Brain microvascular endothelial cell (primary cell): ENCODE results near the gene HPS4.

ENCODE experiments used
- DNase-seq: peaks from one replicate; pipeline ENCODE4 v3.0.0-alpha.2; 2020
- H3K27ac ChIP-seq: fragments of 250-450 bp; sonication (Bioruptor Pico); 2 replicates; pipeline ENCODE4 v1.5.1; 2020; ENCODE audit warnings: mild to moderate bottlenecking, moderate library complexity
- H3K27me3 ChIP-seq: fragments of 250-450 bp; sonication (Bioruptor Pico); replicated peaks from 2 replicates; pipeline ENCODE4 v1.5.1; 2020; ENCODE audit warnings: mild to moderate bottlenecking
- H3K36me3 ChIP-seq: fragments of 250-450 bp; sonication (Bioruptor Pico); replicated peaks from 2 replicates; pipeline ENCODE4 v1.5.1; 2020; ENCODE audit warnings: mild to moderate bottlenecking
- H3K4me3 ChIP-seq: 2 replicates; pipeline ENCODE4 v1.5.1; 2011; ENCODE audit warnings: low read depth, mild to moderate bottlenecking, control low read depth, low read length, moderate library complexity
- in situ Hi-C: cut with HindIII; loops from 2 replicates; pipeline ENCODE4 v1.10.0; 2017; ENCODE audit warnings: low sequenced_read_pairs, low pct_ligation_motif_present
- TF ChIP-seq, protein P1 (sequence below): IDR thresholded peaks from 2 replicates; pipeline ENCODE4 v1.5.1; 2011; ENCODE audit warnings: low read depth, mild to moderate bottlenecking, moderate library complexity, low read length, control low read depth, inconsistent platforms; ENCODE audit errors: missing control alignments

The HPS4 gene

DNA sequence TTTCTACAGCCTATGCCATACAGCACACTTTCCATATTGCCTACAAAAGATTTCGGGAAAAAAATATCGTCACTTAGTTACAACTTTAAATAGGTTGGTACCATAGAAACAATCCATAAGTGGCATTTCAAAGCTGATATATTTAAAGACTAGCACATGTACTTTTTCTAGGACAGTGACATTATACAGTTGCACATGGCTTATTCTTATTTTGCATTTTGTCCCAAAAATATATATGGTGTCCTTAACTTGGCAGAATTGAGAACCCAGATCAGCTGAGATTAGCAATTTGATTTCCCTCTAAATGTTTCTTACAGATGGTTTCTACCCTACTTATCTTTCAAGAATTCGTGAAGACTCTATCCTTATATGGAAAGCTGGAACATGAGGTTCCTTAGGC, 32.3 kb upstream of the HPS4 start:
- Histone ChIP-seq H3K36me3 (no peaks in the 10 kb centered on the region), H3K27me3 (no peaks in the 10 kb centered on the region), H3K27ac (no peak overlapping the region), H3K4me3 (no peak overlapping the region)
- DNase-seq, result no peak
- TF ChIP-seq, protein P1, sequence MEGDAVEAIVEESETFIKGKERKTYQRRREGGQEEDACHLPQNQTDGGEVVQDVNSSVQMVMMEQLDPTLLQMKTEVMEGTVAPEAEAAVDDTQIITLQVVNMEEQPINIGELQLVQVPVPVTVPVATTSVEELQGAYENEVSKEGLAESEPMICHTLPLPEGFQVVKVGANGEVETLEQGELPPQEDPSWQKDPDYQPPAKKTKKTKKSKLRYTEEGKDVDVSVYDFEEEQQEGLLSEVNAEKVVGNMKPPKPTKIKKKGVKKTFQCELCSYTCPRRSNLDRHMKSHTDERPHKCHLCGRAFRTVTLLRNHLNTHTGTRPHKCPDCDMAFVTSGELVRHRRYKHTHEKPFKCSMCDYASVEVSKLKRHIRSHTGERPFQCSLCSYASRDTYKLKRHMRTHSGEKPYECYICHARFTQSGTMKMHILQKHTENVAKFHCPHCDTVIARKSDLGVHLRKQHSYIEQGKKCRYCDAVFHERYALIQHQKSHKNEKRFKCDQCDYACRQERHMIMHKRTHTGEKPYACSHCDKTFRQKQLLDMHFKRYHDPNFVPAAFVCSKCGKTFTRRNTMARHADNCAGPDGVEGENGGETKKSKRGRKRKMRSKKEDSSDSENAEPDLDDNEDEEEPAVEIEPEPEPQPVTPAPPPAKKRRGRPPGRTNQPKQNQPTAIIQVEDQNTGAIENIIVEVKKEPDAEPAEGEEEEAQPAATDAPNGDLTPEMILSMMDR, result no peak
- in situ Hi-C loops, result no loop called here

DNA sequence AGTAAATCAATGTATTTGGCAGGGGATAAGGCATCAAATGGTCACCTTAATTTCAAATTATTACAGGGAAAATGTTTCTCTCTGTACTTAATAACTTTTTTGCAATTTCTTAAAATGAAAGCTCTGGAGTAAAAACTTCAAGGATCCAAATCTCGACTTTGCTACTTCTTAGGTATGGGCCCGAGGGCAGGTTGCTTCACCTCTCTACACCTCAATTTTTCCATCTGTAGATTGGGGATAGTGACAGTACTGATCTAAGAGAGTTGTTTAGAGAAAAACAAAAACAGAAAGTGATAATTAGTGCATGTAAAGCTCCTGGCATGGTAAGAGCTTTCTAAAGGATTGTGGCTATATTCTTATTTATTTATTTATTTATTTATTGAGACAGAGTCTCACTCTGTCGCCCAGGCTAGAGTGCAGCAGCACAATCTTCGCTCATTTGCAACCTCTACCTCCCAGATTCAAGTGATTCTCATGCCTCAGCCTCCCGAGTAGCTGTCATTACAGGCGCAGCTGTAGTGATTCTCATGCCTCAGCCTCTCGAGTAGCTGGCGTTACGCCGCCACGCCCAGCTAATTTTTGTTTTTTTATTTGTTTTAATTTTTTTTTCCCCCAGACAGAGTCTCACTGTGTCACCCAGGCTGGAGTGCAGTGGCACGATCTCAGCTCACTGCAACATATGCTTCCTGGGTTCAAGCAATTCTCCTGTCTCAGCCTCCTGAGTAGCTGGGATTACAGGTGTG, 31.0 kb upstream of the HPS4 start:
- H3K36me3 ChIP-seq, result peaks cover 5% of the 10 kb centered on the region
- H3K27me3 ChIP-seq, result no peaks in the 10 kb centered on the region
- no peak for DNase-seq
- TF ChIP-seq, protein P1, result no peak
- in situ Hi-C loops, result no loop called here
- H3K27ac ChIP-seq, result no peak overlapping the region
- H3K4me3 ChIP-seq, result no peak overlapping the region

DNA sequence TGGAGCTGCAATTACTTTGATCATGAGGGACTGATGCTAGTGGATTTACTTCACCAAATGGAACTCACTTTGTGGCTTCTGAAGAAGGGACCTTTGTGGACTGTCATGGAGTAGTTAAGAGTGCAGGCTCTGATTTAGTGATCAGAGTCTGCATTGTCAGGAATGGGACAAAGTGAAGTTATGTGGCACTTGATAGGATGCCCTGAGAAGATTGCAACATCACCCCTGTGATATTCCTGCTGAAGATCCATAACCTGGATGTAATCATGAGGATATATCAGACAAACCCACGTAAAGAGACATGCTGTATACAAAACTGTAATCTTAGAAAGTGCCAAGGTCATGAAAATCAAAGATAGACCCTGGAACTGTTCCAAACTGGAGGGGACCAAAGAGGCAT, 30.3 kb upstream of the HPS4 start:
- Histone ChIP-seq H3K27ac (no peak overlapping the region), H3K36me3 (peaks cover 13% of the 10 kb centered on the region), H3K27me3 (no peaks in the 10 kb centered on the region), H3K4me3 (no peak overlapping the region)
- in situ Hi-C loops, result no loop called here
- DNase-seq, result no peak
- TF ChIP-seq, protein P1, result no peak

DNA sequence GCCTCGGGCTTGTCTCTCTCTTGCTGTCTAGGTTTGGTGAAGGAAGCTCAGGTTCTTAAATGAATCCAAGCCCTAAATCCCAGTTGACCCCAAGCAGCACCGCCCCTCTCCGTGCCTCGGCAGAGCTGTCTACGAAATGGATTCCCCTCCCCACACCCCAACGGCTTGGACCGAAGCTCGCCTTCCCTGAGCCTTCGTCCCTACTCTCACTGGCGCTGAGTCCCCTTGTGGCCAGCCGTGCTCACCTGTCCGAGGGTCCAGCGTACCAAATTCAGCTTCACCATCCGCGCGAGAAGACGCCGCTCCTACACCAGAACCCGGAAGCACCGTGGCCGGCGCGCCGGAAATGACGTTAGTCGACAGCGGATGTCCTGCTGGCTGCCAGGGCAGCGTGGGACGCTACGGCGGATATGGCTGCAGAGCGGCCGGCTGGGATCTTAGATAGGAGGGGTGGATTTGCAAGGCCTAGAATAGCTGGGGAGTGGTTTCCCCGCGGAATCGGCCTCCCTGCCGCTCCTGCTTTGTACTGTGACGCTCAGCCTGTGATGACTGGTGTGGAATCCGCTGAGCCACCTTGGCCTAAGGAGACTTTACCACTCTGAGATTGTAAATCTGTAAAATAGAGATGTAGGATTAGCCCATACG, 28.7 kb upstream of the HPS4 start, which contains the start of gene TFIP11:
TSS of gene TFIP11 (minus strand) at position 325 of the 645 bp plus-strand sequence. CDS start 2,201 bp downstream, outside the sequence.
- in situ Hi-C loops, result no loop called here
- Histone ChIP-seq H3K36me3 (peaks cover 23% of the 10 kb centered on the region), H3K4me3 (peak within 1 kb of the TSS; percentile 99)

DNA sequence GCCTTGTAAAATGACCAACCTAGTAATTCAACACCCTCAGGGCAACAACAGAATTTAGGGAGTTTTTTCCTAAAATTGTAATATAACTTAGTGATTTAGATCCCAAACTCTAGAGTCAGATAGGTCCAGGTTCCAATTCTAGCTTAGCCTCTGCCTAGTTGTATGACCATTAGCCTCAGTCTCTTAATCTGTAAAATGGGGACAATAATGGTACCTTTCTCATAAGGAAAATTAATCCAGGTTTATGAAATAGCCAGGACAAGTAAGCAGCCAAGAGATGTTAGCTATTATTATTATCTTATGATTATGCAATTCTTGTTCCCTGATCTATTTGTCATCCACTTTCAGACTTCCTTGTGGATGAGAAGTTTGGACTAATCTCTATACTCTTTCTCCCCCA, 24.6 kb upstream of the HPS4 start:
- no peak for DNase-seq
- H3K4me3 ChIP-seq, result no peak overlapping the region
- in situ Hi-C loops, result no loop called here
- no peak overlapping the region for H3K27ac ChIP-seq
- H3K36me3 ChIP-seq, result peaks cover 54% of the 10 kb centered on the region
- TF ChIP-seq, protein P1, result no peak
- no peaks in the 10 kb centered on the region for H3K27me3 ChIP-seq

More for the DNA sequence above, 28.7 kb upstream of the HPS4 start, which contains the start of gene TFIP11:
- no peaks in the 10 kb centered on the region for H3K27me3 ChIP-seq
- H3K27ac ChIP-seq, result peak within 1 kb of the TSS; percentile 56
- TF ChIP-seq, protein P1, result peak; percentile 14
- DNase-seq, result peak; percentile 94

DNA sequence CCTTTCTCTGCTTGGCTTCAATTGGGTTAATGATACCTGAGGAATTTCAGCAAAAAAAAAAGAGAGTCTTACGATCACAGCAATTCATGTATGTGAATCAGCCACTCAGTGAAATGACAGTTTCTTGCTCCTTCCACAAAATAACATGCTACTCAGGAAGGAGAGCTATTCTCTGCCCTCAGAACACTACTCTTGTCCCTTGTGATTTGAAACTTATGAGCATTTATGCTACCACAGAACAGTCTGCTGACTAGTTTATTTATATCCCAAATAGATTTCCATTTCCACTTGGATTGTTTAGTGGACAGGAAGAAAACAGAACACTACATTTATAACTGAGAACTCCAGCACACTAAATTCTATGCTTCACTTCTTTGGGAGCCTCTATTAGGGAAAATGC, 20.2 kb upstream of the HPS4 start:
- no peaks in the 10 kb centered on the region for H3K27me3 ChIP-seq
- no peak overlapping the region for H3K4me3 ChIP-seq
- no peak overlapping the region for H3K27ac ChIP-seq
- H3K36me3 ChIP-seq, result peaks cover 74% of the 10 kb centered on the region
- DNase-seq, result no peak
- TF ChIP-seq, protein P1, result no peak
- in situ Hi-C loops, result no loop called here
